Activated CD4-positive, alpha-beta T cell treated with anti-CD3 and anti-CD28 coated beads, Interleukin-10, Interleukin-2, amounts not matched to agents 100 ng/mL and 50 ng/mL, durations not matched to agents 16 hours and 8 hours (primary cell): Measurements from ENCODE around the gene ASGR1.

Source experiments
- DNase-seq: peaks from one replicate; pipeline ENCODE4 v3.0.0-alpha.2; 2020

Gene ASGR1

DNA sequence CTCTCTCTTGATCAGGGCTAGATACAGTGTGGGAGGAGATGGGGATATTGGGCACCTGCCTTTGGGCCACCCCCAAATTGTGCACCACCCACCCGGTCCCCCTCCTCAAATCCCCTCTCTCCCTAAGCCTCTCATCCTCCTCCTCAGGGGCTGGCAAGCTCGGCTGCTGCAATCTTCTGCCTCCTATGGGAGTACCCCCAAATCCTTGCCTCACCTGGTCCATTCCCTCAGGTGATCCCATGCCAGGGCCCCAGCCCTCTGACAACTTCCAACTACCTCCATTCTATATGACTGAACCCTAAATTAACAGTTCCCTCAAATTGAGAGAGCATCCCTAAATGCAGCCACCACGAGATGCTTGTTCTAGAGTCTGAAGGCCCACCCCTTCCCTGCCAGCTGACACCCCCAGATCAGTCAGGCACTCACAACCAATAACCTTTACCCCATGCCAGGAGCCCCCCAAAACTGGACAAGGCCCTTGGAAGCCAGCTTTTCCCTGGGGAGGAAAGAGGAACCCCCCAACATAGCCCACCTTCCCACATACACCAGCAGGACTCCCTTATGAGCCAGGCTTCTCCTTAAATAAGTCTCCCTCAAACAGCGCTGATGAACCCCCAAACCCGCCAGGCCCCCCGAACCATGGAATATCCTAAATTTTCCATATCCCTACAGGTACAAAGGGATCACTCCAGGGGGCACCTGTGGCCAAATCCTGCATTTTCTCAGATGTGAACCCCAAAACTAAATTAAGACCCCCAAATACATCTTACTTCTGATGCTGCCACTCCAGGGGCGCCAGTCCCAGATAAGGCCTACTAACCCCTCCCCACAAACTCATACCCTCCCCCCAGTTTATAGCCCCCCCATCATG lies 37.3 kb upstream of the ASGR1 start:
- DNase-seq: no peak

DNA sequence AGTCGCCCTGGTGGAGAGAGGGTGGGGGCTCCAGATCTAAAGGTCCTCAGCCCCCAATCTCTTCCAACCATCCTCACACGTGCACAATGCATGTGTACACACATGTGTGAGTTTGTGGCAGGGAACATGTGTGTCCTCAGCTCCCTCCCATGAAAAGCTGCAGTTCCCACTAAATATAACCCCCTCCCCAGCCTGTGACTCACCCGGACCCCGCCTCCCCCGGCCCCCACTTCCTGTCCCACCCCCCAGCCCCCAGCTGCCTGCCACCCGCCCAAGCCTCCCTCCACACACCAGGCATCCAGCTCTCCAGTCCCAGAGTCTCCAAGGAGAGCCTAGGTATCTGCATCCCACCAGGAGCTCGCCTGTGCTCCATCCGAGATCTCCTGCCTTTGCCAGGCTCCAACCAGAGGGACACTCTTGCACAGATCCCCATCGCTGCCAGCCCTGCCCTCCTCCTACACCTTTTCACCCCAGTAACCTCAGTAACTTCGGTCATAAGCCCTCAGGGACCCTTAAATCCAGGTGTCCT lies 36.5 kb upstream of the ASGR1 start:
- DNase-seq: no peak

DNA sequence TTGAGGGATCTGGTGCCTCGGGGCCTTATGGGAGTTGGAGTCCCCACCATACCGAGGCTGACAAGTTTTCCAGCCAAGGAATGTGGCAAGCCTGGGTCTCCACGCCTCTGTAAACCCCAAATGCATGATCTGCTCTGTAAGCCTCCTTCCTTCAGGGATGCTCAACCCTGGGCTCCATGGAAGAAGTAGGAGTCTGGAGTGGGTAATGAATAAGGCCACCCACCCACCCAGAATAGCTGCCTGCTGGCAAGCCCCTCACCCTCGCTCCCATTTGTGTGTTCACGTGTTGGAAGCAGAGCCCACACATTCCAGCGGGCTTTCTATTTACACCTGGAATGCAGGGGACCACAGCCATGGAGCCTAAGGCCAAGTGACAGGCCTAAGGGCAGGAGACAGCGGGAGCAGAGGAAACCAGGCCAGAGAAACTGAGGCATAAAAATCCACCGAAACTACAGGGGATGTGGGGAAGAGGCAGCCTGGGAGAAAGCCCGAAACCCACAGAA lies 36.0 kb upstream of the ASGR1 start:
- DNase-seq: no peak

DNA sequence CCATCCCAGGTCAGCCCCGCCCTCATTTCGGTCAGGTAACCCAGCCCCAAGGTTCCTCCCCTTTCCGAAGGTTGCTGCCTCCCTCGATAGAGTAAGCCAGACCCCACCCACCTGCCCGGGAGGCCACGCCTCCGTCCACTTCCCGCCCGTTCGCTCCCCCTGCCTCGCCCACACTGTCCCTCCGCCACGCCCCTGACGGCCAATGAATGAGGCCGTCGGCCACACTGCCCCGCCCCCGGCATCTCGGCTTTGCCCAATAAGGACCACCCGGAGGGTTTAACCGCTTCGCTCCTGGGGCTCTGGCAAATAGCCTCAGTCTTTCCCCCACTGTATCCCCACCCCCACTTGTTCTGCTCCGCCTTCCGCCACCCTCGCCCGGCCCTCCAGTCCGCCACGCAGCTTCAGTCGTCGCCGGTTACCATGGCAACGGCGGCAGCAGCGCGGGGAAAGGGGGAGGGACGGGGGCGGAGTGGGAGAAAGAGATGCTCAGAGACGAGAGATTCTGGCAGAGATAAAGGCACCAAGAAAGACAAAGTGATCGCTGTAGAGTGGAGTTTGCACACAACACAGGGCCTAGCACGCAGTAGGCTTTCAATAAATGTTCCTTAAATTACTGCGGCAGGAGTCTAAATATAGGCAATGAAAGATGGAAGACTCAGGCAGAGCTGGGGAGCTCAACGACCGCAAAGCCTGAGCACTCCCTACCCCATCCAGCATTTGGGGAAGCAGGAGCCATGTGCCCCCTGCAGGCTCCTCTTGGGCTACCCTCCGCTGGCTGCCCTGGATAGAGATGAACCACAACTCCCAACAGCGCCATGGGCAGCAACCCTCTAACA lies 35.3 kb upstream of the ASGR1 start:
- DNase-seq: peak; percentile 99

DNA sequence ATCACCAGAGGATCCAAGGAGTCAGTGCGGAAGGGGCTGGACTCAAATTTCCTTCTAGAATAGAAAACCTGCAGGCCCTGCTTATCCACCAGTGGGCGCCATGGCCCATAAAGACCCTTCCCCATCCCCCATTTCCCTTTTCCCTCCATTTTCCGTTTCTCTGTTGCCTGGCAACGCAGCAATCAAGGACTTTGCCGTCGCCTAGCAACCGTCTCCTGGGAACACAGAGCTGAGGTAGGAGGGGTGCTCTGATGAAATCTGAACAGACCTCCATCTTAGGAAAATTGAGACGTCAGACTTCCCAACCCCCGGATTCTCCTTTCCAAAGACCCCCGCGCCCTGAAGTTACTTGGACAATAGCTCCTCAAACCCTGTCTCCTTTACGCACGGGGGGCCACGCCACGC lies 34.7 kb upstream of the ASGR1 start:
- peak; percentile 63 for DNase-seq

DNA sequence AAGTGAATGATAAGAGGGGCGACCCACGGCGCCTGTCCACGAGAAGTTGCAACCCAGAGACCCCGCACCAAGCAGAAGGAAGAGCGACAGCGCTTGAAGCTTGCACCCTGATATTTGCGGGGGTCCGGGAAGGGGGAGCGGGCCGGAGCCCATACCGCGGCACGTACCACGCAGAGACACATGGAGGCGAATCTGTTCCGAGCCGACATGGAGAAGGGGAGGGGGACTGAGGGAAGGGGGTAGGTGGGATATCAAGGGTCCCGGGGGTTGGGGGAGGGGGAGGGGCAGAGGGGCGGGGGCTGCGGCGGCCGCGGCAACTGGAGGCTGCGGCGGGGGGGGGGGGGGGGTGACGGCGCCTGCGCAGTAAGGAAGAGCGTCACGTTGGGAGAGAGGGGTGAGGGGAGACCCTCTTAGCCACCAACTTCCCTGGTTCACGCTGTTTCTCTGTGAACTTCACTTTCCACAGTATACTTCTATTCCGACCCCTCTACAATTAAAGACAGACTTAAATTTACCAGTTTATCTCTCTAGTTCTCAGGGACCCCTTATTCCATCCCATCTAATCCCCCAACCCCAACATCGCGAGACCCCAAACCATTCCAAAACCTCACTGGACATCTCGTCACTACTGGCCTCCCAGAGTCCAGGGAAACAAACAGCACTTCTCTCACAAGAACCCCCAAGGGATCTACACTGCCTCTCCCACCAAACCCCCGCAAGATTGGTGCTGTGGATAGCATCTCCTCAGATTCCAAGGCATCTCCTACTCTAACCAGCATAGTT lies 32.5 kb upstream of the ASGR1 start:
- no peak for DNase-seq

DNA sequence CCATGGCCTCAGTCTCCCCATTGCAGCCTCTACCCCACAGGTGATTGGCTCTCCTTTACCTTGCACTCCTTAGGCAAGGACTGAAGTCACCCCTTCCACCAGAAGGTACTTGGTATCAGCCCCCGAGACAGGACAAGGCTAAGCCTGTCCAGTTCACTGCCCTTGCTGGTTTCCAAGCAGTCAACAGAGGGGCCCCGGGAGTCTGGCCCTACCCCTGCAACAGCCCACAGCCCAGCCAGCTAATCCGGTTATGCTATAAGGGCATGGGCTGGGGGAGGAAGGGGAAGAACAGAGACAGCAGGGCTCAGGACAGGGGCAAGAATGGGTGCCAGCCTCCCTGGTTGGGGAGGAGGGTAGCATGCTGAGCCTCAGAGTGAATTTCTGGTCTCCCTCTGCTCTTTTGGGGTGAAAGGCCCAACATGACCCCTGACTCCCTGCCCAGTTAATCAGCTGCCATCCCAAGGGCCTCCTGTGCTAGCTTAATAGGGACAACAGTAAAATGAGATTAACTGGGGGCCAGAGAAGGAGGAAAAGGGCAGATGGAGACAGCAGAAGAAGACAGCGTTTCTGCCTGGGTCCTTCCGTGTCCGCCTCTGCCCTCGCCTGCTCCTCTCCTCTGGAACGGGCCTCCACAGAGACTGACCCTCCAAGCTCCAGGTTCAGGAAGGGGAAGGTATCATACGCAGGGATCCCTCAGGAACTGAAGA lies 29.7 kb upstream of the ASGR1 start:
- no peak for DNase-seq

DNA sequence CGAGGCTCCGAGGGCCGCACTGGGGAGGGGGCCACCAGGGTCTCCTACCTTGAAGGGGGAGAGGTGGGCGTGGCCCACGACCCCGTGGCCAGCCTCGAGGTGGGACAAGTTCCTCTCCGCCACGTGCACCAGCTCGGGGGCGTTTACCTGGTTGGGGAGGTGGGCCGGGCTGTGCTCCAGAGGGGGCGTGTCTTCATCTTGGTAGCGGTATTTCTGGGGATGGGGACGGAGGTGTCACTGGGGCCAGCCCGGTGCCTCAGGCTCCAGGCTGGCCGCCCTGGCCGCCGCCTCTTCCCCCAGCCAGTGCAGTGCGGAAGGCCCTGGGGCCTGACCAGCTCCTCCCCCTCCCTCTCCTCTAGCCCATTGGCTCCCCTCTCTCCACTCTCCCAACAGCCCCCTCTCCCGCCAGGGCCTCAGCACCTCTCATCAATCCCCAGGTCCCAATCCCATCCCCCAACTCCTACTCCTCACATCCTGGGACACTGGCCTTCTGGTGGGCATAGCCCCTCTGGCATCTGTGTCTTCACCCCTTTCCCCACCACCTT lies 28.9 kb upstream of the ASGR1 start:
- DNase-seq: no peak

DNA sequence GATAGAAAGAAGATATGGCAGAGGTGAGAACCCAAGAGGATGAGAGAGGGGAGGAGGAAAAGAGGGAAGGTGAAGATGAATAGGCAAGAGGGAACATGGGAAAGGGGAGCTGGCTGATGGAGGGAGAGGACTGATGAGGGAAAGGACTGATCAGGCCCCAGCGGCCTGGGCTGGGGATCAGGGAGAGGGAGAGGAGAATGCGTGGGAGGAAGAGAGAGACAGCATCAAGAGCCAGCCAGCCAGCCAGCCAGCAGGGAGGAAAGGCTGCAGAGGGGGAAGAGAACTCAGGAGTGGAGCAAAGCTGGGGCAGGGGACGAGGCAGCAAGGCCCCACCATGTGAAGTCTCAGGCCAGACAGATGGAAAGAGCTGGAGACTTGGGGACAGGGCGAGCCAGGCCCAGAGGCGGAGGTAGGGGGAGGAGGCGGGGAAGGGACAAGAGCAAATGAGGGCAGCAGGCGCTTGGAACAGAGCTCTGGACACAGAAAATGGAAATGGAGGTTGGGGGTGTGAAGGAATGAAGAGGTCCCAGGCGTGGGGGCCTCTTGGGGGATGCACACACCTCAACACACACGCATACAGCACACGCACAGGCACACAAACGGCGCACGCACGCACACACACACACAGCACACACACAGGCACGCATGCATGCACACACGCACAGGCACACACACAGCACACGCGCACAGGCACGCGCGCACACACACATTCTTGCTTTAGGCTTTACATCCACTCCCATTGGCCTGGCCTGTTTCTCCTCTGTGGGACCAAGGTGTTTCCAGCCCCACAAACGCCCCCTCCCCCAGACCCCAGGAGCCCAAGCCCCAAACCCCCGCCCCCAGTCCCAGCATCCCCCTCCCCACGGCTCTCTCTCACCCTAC lies 28.2 kb upstream of the ASGR1 start:
- no peak for DNase-seq

DNA sequence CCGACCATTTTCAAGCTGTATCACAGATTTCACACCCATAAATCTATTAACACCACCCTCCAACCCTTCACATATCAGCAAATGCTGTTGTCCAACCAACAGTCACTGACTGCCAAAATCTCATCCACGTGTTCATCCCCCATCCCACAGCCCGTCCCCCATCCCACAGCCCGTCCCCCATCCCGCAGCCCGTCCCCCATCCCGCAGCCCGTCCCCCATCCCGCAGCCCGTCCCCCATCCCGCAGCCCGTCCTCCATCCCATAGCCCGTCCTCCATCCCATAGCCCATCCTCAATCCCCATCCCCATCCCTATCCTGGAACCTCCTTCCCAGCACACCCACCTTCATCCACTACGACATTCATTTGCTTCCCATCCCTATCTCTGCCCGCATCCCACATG lies 26.4 kb upstream of the ASGR1 start:
- DNase-seq: no peak

DNA sequence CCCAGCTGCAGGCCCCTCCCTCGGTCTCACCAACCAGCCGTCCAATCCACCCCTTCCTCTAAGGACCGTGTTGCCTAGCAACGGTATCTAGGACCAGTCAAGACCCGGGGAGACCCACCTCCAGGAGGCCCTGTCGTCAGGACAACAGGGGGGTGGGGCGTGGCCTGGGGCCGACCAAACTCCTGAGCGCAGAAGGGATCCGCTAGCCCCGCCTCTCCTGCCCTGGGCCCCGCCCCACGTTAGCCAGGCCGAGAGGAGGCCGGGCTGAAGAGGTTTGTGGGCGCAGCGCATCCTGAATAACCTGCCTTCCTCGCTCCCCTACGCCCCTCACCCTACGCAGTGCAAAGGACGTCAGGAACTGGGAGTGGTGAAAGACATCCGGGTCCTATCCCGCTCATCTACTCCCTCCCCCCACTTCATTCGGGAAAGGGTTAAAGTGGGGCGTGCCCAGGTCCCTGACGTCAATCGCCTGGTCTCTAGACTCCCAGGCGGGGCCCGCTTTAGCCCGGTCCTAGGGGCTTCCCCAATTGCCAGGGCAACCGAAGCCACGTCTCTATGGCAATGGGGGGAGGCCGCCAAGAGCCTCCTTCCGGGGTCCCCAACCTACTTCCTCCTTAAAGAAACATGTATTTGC lies 25.8 kb upstream of the ASGR1 start:
- peak; percentile 92 for DNase-seq

DNA sequence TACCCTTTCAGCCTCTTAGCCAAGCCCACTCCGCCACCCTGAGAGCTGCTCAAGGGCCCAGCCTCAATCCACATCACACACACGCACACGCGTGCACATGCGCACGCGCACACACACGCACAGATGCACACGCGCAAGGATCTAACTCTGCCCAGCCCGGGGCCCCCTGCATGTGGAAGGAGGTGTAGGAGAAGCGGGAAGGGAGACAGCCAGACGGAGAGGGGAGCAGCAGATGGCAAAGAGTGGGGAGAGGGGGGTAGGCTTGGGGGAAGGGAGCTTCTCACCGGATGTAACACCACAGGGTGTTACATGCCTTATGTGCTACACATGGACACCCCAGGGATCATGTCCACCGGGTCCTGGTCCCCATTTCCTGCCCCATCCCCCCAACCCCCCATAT lies 25.2 kb upstream of the ASGR1 start:
- DNase-seq: no peak

DNA sequence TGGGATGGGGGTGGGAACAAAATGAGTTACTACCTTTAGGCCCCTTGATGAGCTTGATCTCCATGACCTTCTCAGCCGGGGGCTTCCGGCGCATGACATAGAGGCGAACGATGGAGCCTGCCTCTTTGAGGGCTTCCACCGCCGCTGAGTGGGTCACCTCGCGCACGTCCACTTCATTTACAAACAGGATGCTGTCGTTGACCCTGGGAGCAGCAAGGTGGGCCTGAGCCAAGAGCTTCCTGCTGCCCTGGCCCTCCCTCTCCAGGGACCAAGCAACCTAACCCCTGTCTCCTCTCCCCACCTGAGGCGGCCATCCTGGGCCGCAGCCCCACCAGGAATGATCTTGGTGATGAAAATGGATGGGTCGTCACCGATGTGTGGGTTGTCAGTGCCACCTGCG lies 24.2 kb upstream of the ASGR1 start:
- no peak for DNase-seq

DNA sequence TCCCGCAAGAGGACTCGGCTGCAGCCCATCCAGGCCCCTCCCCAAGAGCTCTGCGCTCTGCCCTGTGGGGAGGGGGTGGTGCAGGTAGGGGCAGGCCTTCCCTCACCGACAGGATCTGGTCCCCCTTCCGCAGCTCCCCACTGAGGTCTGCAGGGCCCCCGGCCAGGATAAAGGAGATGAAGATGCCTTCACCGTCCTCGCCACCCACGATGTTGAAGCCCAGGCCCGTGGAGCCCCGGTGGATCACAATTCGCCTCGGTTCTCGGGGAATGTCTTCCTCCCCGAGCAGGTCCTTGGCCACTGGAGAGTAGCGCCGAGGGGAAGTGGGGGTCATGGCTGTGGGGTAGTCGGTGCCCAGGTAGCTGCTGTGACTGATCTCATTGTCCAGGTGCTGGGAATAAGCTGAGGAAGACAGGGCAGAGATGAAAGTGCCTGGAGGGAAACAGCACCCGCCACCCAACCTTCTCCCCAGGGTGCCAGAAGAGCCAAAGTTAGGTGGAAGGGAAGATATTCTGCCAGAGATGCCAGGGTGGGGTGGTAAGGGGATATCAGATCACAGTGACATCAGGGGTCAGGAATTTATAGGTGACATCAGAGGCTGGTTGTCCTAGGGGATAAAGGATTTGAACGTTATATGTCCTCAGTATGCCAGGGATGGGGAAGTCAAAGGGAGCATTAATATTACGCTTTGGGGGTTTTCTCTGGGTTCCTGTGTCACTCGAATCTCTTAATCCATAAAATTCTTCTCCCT lies 17.7 kb upstream of the ASGR1 start:
- DNase-seq: no peak

DNA sequence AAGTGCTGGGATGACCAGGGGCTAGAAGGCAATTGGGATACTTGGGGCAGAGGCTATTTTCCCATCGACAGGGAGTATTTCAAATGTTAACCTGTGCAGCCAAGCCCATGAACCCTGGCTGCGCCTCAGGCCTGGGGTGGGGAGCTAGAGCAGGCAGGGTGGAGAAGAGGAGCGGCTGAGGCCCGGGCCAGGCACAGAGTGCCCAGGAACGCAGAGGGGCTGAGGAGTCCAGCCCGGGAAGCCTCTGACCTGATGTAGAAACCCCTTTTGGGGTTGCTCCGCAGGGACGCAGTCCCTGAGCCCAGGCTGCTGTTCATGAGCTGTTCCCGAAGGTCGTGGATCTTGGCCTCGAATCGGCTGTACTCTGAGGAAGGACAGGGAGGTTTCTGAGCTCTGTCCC lies 16.8 kb upstream of the ASGR1 start:
- DNase-seq: no peak

DNA sequence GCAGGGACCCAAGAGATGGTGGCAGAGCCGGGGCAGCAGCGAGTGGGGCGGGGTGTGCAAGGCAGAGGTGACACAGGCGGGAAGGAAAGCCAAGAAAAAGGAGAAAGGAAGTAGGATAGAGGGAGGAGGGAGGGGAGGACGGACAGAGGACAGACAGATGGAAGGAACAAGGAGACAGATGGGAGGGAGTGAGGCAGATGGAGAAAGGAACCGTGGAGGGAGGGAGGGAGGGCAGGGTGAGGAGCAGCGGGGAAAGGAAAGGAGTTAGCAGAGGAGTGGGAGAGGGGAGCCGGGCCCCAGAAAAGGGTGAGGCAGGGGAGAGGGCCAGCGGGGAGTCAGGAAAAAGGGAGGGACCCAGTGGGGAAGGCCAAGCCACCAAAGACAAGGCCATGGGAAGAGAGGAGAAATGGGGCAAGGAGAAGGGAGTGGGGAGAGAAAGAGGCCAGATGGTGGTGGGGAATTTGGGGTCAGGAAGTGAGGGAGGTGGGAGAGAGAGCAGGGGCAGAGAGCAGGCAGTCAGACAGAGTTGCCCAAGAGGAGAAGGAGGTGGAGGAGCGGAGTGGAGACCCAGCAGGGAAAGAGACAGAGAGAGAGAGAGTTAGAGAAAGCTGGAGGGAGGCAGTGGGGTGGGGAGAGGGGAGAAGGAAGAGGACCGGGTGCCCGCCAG lies 13.2 kb upstream of the ASGR1 start:
- DNase-seq: no peak

DNA sequence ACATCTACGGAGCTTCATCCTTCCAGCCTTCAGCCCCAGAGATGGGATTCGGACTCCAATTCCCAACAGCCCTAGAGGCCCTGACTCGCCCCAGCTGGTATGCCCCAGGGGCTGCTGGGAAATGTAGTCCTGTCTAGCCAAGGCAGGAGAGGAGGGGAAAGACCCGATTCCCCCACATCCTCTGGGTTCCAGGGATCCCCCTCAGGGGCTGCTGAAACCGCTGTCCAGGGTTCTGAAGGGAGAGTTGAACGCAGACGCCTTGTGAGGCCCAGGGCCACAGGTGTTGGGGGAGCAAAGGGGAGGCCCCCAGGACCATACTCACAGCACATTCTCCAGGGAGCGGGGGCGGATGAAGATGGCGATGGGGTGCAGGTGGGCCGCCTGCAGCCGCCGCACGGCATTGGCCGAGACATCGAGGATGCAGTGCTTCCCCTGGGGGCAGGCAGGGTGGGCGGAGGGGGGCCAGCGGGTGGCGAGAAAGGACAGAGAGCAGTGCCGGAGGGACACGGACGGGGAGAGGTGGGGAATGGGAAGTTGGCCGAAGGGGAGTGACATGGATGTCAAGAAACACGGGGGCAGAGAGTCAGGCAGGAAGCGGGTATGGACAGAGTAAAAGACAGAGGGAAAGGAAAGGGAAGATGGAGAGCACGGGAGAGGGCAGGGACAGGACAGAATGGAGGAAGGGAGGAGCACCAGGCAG lies 12.6 kb upstream of the ASGR1 start:
- peak; percentile 42 for DNase-seq

DNA sequence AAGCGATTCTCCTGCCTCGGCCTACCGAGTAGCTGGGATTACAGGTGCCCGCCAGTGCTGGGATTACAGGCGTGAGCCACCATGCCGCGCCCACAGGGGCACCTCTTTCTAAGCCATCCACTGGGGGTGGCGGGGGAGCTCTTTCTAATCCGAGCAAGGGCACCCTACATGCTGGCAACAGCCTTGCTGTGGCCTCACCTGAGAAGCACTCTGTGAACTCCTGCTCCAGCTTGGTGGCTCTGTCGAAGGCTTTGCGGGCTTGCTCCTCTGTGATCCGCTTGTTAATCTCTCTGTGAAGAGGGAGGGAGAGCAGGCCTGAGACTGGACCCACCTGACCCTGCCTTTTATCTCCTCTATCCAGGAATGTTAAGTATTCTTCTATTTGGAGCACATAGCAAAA lies 11.9 kb upstream of the ASGR1 start:
- no peak for DNase-seq
